GM12878 (cell line): ENCODE data around the gene PIP5K1A.

ENCODE experiments used
- CEBPB ChIP-seq, 2 experiments: fragments of 150-350 bp in 1 of 2; IDR thresholded peaks; 2 replicates each; pipeline ENCODE4 v1.6.1; 2012 to 2014; ENCODE audit warnings: low read depth in 2 of 2, low read length in 2 of 2, borderline replicate concordance in 1 of 2, inconsistent platforms in 1 of 2
- JUND ChIP-seq: IDR thresholded peaks from 2 replicates; pipeline ENCODE4 v1.6.1; 2012; ENCODE audit warnings: low read depth, mild to moderate bottlenecking, low read length, improper control_type of control experiment, moderate library complexity
- MYB ChIP-seq: fragments of 150-350 bp; IDR thresholded peaks from 2 replicates; pipeline ENCODE4 v1.6.1; 2014; ENCODE audit warnings: mild to moderate bottlenecking, low read depth, low read length, borderline replicate concordance
- POLR2AphosphoS5 ChIP-seq: IDR thresholded peaks from 2 replicates; pipeline ENCODE4 v1.6.1; 2011; ENCODE audit warnings: mild to moderate bottlenecking, low read length, inconsistent platforms
- YY1 ChIP-seq: IDR thresholded peaks from 2 replicates; pipeline ENCODE4 v1.6.1; 2011; ENCODE audit warnings: low read depth, mild to moderate bottlenecking, low read length
- TF ChIP-seq, protein P1 (sequence below): IDR thresholded peaks from 2 replicates; pipeline ENCODE4 v1.6.1; 2012; ENCODE audit warnings: mild to moderate bottlenecking, low read depth, low read length
- TF ChIP-seq, protein P2 (sequence below), 3 experiments: IDR thresholded peaks in 2 of 3; conservative IDR thresholded peaks in 1 of 3; 2 replicates each; pipeline ENCODE4 v1.5.1; 2011; ENCODE audit warnings: low read depth in 3 of 3, low read length in 3 of 3, mild to moderate bottlenecking in 3 of 3, control low read depth in 2 of 3, moderate library complexity in 2 of 3, inconsistent platforms in 1 of 3, mixed read lengths in 1 of 3; ENCODE audit not compliant: control insufficient read depth in 2 of 3, insufficient read depth in 1 of 3; ENCODE audit errors: extremely low read depth in 1 of 3
- TF ChIP-seq, protein P3 (sequence below): IDR thresholded peaks from 2 replicates; pipeline ENCODE4 v1.6.1; 2012; ENCODE audit warnings: low read length, inconsistent platforms

DNA sequence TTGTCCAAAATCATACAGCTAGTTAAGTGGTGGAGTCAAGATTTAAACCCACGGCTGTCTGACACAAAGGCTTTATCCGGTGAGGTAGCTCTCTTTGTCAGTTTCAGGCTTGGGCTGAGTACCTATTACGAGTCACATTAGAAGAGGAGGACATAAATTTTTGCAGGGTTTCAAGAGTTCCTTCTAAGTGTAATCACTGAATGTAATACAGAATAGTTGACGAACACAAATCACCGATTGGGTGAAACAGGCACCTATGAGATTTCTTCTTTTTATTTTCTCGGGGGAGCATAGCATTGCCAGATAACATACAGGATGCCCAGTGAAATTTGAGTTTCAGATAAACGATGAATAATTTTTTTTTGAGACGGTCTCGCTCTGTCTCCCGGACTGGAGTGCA is 57.0 kb downstream of the PIP5K1A start:
- TF ChIP-seq JUND (no peak), YY1 (no peak), CEBPB (IDR thresholded peaks at IDR 0.05; ENCODE audit: borderline replicate concordance in 1 of 2, low read depth in 2 of 2, low read length in 2 of 2) (no peak), MYB (no peak), POLR2AphosphoS5 (no peak)
- TF ChIP-seq, protein P1, sequence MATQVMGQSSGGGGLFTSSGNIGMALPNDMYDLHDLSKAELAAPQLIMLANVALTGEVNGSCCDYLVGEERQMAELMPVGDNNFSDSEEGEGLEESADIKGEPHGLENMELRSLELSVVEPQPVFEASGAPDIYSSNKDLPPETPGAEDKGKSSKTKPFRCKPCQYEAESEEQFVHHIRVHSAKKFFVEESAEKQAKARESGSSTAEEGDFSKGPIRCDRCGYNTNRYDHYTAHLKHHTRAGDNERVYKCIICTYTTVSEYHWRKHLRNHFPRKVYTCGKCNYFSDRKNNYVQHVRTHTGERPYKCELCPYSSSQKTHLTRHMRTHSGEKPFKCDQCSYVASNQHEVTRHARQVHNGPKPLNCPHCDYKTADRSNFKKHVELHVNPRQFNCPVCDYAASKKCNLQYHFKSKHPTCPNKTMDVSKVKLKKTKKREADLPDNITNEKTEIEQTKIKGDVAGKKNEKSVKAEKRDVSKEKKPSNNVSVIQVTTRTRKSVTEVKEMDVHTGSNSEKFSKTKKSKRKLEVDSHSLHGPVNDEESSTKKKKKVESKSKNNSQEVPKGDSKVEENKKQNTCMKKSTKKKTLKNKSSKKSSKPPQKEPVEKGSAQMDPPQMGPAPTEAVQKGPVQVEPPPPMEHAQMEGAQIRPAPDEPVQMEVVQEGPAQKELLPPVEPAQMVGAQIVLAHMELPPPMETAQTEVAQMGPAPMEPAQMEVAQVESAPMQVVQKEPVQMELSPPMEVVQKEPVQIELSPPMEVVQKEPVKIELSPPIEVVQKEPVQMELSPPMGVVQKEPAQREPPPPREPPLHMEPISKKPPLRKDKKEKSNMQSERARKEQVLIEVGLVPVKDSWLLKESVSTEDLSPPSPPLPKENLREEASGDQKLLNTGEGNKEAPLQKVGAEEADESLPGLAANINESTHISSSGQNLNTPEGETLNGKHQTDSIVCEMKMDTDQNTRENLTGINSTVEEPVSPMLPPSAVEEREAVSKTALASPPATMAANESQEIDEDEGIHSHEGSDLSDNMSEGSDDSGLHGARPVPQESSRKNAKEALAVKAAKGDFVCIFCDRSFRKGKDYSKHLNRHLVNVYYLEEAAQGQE = no peak
- TF ChIP-seq, protein P2, sequence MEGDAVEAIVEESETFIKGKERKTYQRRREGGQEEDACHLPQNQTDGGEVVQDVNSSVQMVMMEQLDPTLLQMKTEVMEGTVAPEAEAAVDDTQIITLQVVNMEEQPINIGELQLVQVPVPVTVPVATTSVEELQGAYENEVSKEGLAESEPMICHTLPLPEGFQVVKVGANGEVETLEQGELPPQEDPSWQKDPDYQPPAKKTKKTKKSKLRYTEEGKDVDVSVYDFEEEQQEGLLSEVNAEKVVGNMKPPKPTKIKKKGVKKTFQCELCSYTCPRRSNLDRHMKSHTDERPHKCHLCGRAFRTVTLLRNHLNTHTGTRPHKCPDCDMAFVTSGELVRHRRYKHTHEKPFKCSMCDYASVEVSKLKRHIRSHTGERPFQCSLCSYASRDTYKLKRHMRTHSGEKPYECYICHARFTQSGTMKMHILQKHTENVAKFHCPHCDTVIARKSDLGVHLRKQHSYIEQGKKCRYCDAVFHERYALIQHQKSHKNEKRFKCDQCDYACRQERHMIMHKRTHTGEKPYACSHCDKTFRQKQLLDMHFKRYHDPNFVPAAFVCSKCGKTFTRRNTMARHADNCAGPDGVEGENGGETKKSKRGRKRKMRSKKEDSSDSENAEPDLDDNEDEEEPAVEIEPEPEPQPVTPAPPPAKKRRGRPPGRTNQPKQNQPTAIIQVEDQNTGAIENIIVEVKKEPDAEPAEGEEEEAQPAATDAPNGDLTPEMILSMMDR (IDR thresholded peaks at IDR 0.05 in 2 of 3, conservative IDR thresholded peaks at IDR 0.05 in 1 of 3; ENCODE audit: control insufficient read depth in 2 of 3, extremely low read depth in 1 of 3, insufficient read depth in 1 of 3, low read depth in 3 of 3, low read length in 3 of 3) = no peak
- TF ChIP-seq, protein P3, sequence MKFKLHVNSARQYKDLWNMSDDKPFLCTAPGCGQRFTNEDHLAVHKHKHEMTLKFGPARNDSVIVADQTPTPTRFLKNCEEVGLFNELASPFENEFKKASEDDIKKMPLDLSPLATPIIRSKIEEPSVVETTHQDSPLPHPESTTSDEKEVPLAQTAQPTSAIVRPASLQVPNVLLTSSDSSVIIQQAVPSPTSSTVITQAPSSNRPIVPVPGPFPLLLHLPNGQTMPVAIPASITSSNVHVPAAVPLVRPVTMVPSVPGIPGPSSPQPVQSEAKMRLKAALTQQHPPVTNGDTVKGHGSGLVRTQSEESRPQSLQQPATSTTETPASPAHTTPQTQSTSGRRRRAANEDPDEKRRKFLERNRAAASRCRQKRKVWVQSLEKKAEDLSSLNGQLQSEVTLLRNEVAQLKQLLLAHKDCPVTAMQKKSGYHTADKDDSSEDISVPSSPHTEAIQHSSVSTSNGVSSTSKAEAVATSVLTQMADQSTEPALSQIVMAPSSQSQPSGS = no peak
